MCF 10A (cell line): ENCODE results near the gene NCAPD2. TPM values are rescaled to one million over a fixed set of nuclear protein-coding genes. Genes with fewer than 3 reads are reported as not detected.
A peak's percentile ranks its signal among the peaks of the same experiment; 100 is the strongest.

Experiments
- BruUV-seq: library from RNA; stranded (reverse); fragments of 400-500 nt; replicated peaks from 2 replicates; lab custom pipeline; 2021; lab: Mats Ljungman, UMichigan
- CTCF ChIA-PET: fragments of 300-600 bp; sonication (Branson Sonifier 250); formaldehyde crosslinking; extraction: SDS; loops from one replicate; lab custom pipeline; 2021; ENCODE audit warnings: antibody characterized with exemption, inconsistent platforms; lab: Yijun Ruan, JAX
- POLR2A ChIA-PET: fragments of 300-600, 350-650 bp; sonication (Branson Sonifier 250); formaldehyde crosslinking; extraction: SDS; loops from one replicate; lab custom pipeline; 2020; ENCODE audit warnings: antibody characterized with exemption, inconsistent platforms; lab: Yijun Ruan, JAX
- DNase-seq: peaks from one replicate; pipeline ENCODE4 v3.0.0-alpha.2; 2018; ENCODE audit not compliant: unreplicated experiment
- H3K27ac Mint-ChIP-seq: one replicate; pipeline ENCODE4 v1.8.0; 2022; ENCODE audit warnings: mild to moderate bottlenecking, low read depth, mixed read lengths; ENCODE audit not compliant: unreplicated experiment
- H3K27me3 Mint-ChIP-seq: one replicate; pipeline ENCODE4 v1.8.0; 2022; ENCODE audit warnings: mixed read lengths; ENCODE audit not compliant: insufficient read depth, unreplicated experiment
- H3K36me3 Mint-ChIP-seq: one replicate; pipeline ENCODE4 v1.8.0; 2022; ENCODE audit warnings: mild to moderate bottlenecking, moderate library complexity, mixed read lengths; ENCODE audit not compliant: insufficient read depth, unreplicated experiment
- H3K4me1 Mint-ChIP-seq: one replicate; pipeline ENCODE4 v1.8.0; 2022; ENCODE audit warnings: mixed read lengths; ENCODE audit not compliant: insufficient read depth, unreplicated experiment
- H3K4me3 Mint-ChIP-seq: one replicate; pipeline ENCODE4 v1.8.0; 2022; ENCODE audit warnings: mild to moderate bottlenecking, moderate library complexity, mixed read lengths; ENCODE audit not compliant: unreplicated experiment
- H3K9me3 Mint-ChIP-seq: one replicate; pipeline ENCODE4 v1.8.0; 2022; ENCODE audit warnings: mixed read lengths; ENCODE audit not compliant: unreplicated experiment
- CTCF ChIP-seq: fragments of 200-600 bp; IDR thresholded peaks from one replicate; pipeline ENCODE4 v1.8.0; 2022; ENCODE audit warnings: antibody characterized with exemption, mild to moderate bottlenecking; ENCODE audit not compliant: unreplicated experiment
- intact Hi-C: fragments of 100-400 bp; cut with micrococcal nuclease; formaldehyde crosslinking; loops from 2 replicates; pipeline ENCODE4 v1.14.1; 2022
- total RNA-seq: library from RNA; stranded (reverse); gene quantifications from 2 replicates; pipeline ENCODE4 v1.2.3, GENCODE V29; 2022

Gene NCAPD2
- total RNA-seq, 1 experiment from 2014 or later, result 52.0 TPM

- DNase-seq, result peak; percentile 61
- Mint-ChIP-seq H3K27ac (no peak overlapping the region), H3K36me3 (peaks cover 94% of the 10 kb centered on the region), H3K4me1 (peaks cover 7% of the 10 kb centered on the region), H3K27me3 (no peaks in the 10 kb centered on the region), H3K9me3 (no peaks in the 10 kb centered on the region), H3K4me3 (no peak overlapping the region)
- BruUV-seq, result no TSS peak
- CTCF ChIA-PET, result interaction anchor here (0.5 to 6.7 kb wide), 24 partner anchors 10 to 1354 kb away, joined by 3 to 40 read pairs (median 5); no protein-coding TSS in a partner anchor
- intact Hi-C loops, result loop anchor here (5.0 kb wide), 1 partner anchor 134 kb away; no protein-coding TSS in a partner anchor
- POLR2A ChIA-PET, result no interaction called here
- TF ChIP-seq CTCF, result peak; percentile 64
These were observed 69.6 kb downstream of the NCAPD2 start for GRCh38 chr12:6563448-6564050.

- Mint-ChIP-seq H3K4me3 (peak overlapping the region; percentile 100), H3K27ac (peak overlapping the region; percentile 99), H3K4me1 (peaks cover 13% of the 10 kb centered on the region), H3K36me3 (peaks cover 99% of the 10 kb centered on the region), H3K9me3 (no peaks in the 10 kb centered on the region), H3K27me3 (no peaks in the 10 kb centered on the region)
- intact Hi-C loops, result loop anchor here (5.0 kb wide), 1 partner anchor 210 kb away; no protein-coding TSS in a partner anchor
- CTCF ChIA-PET, result interaction anchor here (0.8 to 6.7 kb wide), 6 partner anchors 10 to 143 kb away, joined by 3 to 40 read pairs (median 4); no protein-coding TSS in a partner anchor
- no TSS peak for BruUV-seq
- POLR2A ChIA-PET, result interaction anchor here (0.6 to 3.4 kb wide), 23 partner anchors 8 to 624 kb away, joined by 3 to 25 read pairs (median 4); partner anchors contain the start of genes COPS7A, GAPDH, LTBR and MRPL51
- DNase-seq, result peak; percentile 21
- TF ChIP-seq CTCF, result no peak
These were observed 73.3 kb downstream of the NCAPD2 start for GRCh38 chr12:6567112-6567670.

GRCh38 chr12:6569312-6569711, 75.4 kb downstream of the NCAPD2 start:
- no peak for TF ChIP-seq CTCF
- peaks cover 13% of the 10 kb centered on the region for H3K4me1 Mint-ChIP-seq
- ChIA-PET CTCF (no interaction called here), POLR2A (interaction anchor here (1.5 to 2.7 kb wide), 4 partner anchors 8 to 120 kb away, joined by 5 to 24 read pairs (median 8); partner anchors contain the start of gene ZNF384)
- peak overlapping the region; percentile 100 for H3K4me3 Mint-ChIP-seq
- BruUV-seq, result no TSS peak
- no peaks in the 10 kb centered on the region for H3K9me3 Mint-ChIP-seq
- intact Hi-C loops, result loop anchor here (5.0 kb wide), 1 partner anchor 208 kb away; no protein-coding TSS in a partner anchor
- H3K27me3 Mint-ChIP-seq, result no peaks in the 10 kb centered on the region
- H3K36me3 Mint-ChIP-seq, result peaks cover 99% of the 10 kb centered on the region
- DNase-seq, result no peak
- no peak overlapping the region for H3K27ac Mint-ChIP-seq

GRCh38 chr12:6569786-6570185, 75.9 kb downstream of the NCAPD2 start:
- Mint-ChIP-seq H3K27me3 (no peaks in the 10 kb centered on the region), H3K4me3 (peak overlapping the region; percentile 100), H3K9me3 (no peaks in the 10 kb centered on the region), H3K36me3 (peaks cover 99% of the 10 kb centered on the region), H3K27ac (peak overlapping the region; percentile 46), H3K4me1 (peaks cover 13% of the 10 kb centered on the region)
- no TSS peak for BruUV-seq
- TF ChIP-seq CTCF, result no peak
- CTCF ChIA-PET, result interaction anchor here (0.5 to 1.8 kb wide), 11 partner anchors 11 to 187 kb away, joined by 3 to 7 read pairs (median 4); no protein-coding TSS in a partner anchor
- POLR2A ChIA-PET, result interaction anchor here (0.9 kb wide), 1 partner anchor 62 kb away, joined by 3 read pairs; no protein-coding TSS in a partner anchor
- intact Hi-C loops, result loop anchor here (5.0 kb wide), 1 partner anchor 208 kb away; no protein-coding TSS in a partner anchor
- DNase-seq, result no peak
